HEK293 (cell line): ENCODE results near the gene DVL1.

Experiments
- ATF2 ChIP-seq: fragments of 450-650 bp; formaldehyde crosslinking; IDR thresholded peaks from 2 replicates; pipeline ENCODE4 v1.5.1; 2016; ENCODE audit warnings: missing biosample characterization, missing genetic modification characterization, low read depth
- GLI4 ChIP-seq: fragments of 450-650 bp; formaldehyde crosslinking; IDR thresholded peaks from 2 replicates; pipeline ENCODE4 v1.5.1; 2016; ENCODE audit warnings: missing biosample characterization, missing genetic modification characterization
- IKZF3 ChIP-seq: fragments of 450-650 bp; IDR thresholded peaks from 2 replicates; pipeline ENCODE4 v1.5.0; 2018; ENCODE audit warnings: missing biosample characterization, mild to moderate bottlenecking, missing genetic modification characterization, moderate library complexity
- SP2 ChIP-seq: fragments of 450-650 bp; formaldehyde crosslinking; IDR thresholded peaks from 2 replicates; pipeline ENCODE4 v1.5.1; 2016; ENCODE audit warnings: missing biosample characterization, missing genetic modification characterization
- ZNF138 ChIP-seq: fragments of 450-650 bp; formaldehyde crosslinking; IDR thresholded peaks from 2 replicates; pipeline ENCODE4 v1.5.1; 2016; ENCODE audit warnings: missing biosample characterization, missing genetic modification characterization, borderline replicate concordance
- ZNF184 ChIP-seq: fragments of 450-650 bp; IDR thresholded peaks from 2 replicates; pipeline ENCODE4 v1.5.1; 2018; ENCODE audit warnings: missing biosample characterization, mild to moderate bottlenecking, missing genetic modification characterization
- ZNF266 ChIP-seq: fragments of 450-650 bp; formaldehyde crosslinking; IDR thresholded peaks from 2 replicates; pipeline ENCODE4 v1.5.1; 2016; ENCODE audit warnings: missing biosample characterization, missing genetic modification characterization, low read depth
- ZNF292 ChIP-seq: fragments of 450-650 bp; formaldehyde crosslinking; IDR thresholded peaks from 2 replicates; pipeline ENCODE4 v1.5.1; 2016; ENCODE audit warnings: low read depth, missing biosample characterization, missing genetic modification characterization, borderline replicate concordance
- ZNF335 ChIP-seq: fragments of 450-650 bp; formaldehyde crosslinking; conservative IDR thresholded peaks from 2 replicates; pipeline ENCODE4 v1.5.1; 2016; ENCODE audit warnings: missing biosample characterization, missing genetic modification characterization
- ZNF843 ChIP-seq: fragments of 450-650 bp; formaldehyde crosslinking; IDR thresholded peaks from 2 replicates; pipeline ENCODE4 v1.5.1; 2016; ENCODE audit warnings: missing biosample characterization, missing genetic modification characterization
- TF ChIP-seq, protein P1 (sequence below): fragments of 450-650 bp; formaldehyde crosslinking; IDR thresholded peaks from 2 replicates; pipeline ENCODE4 v1.5.1; 2016; ENCODE audit warnings: missing biosample characterization, missing genetic modification characterization
- TF ChIP-seq, protein P2 (sequence below): fragments of 450-650 bp; formaldehyde crosslinking; IDR thresholded peaks from 2 replicates; pipeline ENCODE4 v1.5.1; 2016; ENCODE audit warnings: missing biosample characterization, missing genetic modification characterization

DNA sequence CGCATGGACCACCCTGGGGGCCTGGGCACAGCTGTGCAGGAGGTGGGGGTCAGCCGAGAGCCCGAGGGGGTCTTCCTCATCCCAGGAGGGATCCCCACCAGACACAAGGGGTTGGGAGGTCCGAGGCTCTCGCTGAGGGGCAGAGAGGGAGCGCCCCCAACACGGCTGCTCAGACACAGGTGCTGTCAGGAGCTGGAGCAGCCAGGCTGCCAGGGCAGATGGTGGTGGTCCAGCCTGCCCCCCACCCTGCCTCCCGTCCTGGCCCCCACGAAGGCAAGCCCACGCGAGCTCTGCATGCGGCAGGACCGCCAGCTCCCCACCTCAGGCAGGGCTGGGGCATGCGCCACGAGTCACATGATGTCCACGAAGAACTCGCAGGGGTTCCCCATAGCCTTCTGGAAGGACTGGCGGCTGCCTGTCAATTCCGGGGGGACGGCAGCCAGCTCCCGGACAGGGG, 13.4 kb downstream of the DVL1 start:
- TF ChIP-seq ZNF843 (no peak), ATF2 (no peak), ZNF184 (tag by site-specific recombination) (no peak), ZNF266 (tag by site-specific recombination) (no peak), GLI4 (tag by site-specific recombination) (no peak), IKZF3 (no peak), SP2 (tag by site-specific recombination) (no peak), ZNF292 (tag by site-specific recombination) (no peak), ZNF335 (tag by site-specific recombination) (no peak), ZNF138 (tag by site-specific recombination) (no peak)
- TF ChIP-seq, protein P1, sequence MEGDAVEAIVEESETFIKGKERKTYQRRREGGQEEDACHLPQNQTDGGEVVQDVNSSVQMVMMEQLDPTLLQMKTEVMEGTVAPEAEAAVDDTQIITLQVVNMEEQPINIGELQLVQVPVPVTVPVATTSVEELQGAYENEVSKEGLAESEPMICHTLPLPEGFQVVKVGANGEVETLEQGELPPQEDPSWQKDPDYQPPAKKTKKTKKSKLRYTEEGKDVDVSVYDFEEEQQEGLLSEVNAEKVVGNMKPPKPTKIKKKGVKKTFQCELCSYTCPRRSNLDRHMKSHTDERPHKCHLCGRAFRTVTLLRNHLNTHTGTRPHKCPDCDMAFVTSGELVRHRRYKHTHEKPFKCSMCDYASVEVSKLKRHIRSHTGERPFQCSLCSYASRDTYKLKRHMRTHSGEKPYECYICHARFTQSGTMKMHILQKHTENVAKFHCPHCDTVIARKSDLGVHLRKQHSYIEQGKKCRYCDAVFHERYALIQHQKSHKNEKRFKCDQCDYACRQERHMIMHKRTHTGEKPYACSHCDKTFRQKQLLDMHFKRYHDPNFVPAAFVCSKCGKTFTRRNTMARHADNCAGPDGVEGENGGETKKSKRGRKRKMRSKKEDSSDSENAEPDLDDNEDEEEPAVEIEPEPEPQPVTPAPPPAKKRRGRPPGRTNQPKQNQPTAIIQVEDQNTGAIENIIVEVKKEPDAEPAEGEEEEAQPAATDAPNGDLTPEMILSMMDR (tag by site-specific recombination), result no peak
- TF ChIP-seq, protein P2, sequence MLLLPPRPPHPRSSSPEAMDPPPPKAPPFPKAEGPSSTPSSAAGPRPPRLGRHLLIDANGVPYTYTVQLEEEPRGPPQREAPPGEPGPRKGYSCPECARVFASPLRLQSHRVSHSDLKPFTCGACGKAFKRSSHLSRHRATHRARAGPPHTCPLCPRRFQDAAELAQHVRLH (tag by site-specific recombination), result no peak
